GM19351 (cell line): ENCODE measurements around the gene RECQL5.

Source experiments
- ATAC-seq: cut with Tn5 transposase; IDR thresholded peaks from one replicate; pipeline ENCODE4 v1.9.1; 2021; ENCODE audit warnings: mild to moderate bottlenecking, moderate library complexity; ENCODE audit not compliant: unreplicated experiment

The RECQL5 gene

GRCh38 chr17:75688209-75688825, 21.4 kb upstream of the RECQL5 start:
- no peak for ATAC-seq

DNA sequence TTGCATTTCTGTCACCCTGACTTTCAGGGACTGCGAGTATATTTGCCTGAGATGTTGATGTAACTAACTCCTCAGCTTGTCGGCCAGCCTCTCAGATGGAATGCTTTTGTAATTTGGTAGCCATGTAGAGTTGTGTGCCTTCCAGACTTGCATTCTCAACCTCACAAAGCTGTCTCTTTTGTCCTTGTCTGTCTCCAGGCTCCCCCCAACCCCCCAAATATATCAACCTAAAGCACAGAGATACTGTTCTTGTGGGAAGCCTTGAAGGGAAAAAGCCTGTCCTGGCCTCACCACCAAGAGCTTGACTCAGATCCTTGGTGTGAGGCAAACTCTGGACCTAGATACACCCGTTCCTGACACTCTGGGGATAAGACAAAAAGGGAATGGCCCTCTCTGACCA, 18.5 kb upstream of the RECQL5 start:
- no peak for ATAC-seq

DNA sequence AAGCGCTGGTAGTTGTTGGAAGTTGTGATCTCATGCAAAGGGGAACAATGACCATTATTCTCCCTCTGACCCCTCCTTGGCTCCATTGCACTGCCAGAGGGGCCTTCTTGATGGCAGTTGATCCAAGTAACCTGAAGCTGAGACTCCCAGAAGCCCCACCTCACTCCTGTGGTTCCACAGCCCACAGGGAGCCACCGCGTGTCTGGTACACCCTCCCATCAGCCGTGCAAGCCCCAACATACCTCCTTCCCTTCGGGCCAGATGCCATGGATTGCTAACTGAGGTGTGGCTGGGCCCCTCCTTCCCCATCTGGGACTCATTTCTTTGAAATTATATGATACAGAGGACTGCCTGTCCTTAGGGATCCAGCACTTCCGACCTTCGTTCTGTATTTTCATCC, 18.0 kb upstream of the RECQL5 start:
- no peak for ATAC-seq

DNA sequence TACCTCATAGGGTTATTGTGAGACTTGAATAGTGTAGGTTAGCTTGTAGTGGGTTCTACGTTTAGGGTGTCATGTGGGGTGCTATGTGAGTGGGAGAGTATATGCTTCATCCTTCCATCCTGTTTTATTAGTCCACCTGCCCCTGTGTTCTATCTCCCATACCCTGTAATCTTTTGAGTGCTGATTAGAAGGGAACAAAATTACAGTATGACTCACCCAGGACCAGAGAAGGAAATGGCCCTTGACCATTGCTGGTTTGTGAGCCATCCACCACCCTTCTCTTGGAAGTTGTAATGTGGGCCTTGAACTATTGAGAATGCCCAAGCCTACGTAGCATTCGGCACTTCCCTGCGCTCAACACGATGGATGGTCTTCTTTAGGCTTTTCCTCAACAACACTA, 17.3 kb upstream of the RECQL5 start:
- ATAC-seq = no peak

- ATAC-seq = no peak
These were observed 16.6 kb upstream of the RECQL5 start for GRCh38 chr17:75683583-75683982.

DNA sequence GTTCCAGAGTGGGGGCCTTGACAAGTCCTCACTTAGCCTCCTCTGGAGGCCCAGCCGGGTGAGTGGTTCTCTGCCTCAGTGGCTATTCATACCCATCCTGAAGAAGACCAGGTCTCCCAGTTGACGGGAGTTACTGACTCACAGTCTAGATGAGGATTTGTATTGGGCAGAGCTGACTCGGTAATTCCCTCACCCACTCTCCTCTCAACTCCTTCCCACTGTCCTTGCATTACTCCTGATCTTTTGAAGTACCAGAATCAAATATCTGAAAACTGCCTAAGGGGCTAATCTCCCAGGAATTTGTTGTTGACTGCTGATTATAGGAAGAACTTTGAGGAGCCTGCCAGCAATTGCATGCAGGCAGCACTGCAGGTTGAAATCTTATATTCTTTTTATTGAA, 14.3 kb upstream of the RECQL5 start:
- no peak for ATAC-seq

- no peak for ATAC-seq
These were observed 13.5 kb upstream of the RECQL5 start for GRCh38 chr17:75680431-75680830.

GRCh38 chr17:75679706-75680211, 12.8 kb upstream of the RECQL5 start:
- no peak for ATAC-seq

GRCh38 chr17:75676461-75676860, 9.5 kb upstream of the RECQL5 start:
- ATAC-seq = no peak

DNA sequence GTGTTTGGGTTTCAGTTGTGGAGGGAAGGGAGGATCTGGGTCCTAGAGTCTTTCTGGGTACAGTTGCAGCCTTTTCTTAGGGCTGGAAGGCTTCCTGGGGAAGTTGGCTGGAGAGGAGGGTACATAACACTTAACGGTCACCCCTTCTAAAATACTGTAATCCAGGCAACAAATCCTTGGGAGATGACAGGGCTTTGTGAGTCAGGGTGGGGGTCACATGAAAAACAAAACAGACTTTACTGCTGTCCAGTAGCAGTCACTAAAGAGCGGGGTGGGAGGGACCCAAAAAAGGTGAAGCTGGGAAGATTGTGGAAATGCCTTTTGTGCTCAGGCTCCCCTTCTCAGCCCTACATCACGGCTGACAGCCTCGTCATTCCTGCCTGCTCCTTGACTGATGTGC, 6.5 kb upstream of the RECQL5 start:
- ATAC-seq = no peak

DNA sequence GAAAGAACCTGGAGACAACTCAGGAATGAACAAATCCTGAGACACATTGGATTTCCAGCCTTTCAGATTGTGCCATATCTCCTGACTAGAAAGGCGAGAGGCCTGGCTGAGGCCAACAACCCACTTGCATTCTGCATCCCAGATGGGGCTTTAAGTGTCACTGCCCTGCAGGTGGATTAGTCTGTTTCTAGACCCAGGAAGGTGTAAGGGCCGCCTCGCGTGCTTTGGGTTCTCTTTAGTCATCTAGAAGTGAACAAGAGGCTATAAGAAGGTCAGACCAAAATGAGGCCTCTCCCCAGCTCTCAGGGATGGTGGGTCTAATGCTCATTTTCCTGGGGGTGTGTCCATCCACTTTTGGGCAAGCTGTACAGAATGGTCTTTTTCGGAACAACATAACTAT, 5.1 kb upstream of the RECQL5 start:
- ATAC-seq = no peak

DNA sequence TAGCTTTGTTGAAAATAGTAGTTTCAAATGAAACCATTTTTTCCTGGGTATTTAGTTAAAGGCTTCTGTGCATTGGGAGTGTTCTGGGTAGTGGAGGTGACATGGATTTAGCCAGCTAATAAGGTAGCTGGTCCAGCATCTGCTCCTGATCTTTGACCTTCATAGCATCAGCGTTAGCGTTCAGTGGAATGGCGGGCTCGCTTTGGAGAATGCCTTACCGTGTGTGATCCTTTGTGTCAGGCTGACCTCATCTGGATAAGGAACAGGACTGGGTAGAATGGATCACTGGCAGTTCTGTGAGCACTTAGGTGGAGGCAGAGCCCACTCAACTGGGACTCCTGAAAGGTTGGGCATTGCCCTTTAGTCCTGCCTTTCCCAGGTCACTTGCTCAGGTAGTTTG, 3.9 kb upstream of the RECQL5 start:
- no peak for ATAC-seq

GRCh38 chr17:75668489-75668888, 1.5 kb upstream of the RECQL5 start:
- no peak for ATAC-seq

DNA sequence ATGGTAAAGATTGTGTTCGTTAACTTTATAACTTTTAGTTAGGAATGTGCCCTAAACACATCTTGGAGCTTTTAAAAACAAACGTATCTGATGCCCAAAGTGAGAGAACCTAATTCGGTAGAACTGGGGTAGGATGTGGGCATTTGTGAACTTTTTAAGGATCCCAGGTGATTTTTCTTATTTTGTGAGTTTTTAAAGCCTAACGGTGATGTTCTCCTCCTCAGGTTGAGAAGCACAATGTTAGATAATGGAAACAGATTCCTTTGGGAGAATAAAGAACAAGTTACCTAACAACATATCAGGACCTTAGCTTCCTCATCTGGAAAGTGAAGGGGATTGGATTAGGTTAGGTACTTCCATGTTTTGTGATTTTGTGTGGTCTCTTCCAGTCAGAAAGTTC, 871 bp upstream of the RECQL5 start:
- ATAC-seq = no peak

DNA sequence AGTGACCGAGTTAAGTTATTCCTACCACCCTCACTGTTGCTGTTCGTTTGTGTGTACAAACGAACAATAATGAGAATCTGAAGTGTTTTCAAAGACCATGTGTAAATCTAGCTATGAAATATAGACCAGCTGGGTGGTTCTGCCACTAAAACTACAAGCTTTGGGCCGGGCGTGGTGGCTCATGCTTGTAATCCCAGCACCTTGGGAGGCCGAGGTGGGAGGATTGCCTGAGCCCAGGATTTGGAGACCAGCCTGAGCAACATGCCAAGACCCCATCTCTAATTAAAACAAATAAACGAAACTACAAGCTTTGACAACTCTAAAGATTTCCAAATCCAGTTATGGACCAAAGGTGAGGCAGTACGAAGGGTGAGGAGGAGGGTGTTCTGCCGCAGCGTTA, 973 bp downstream of the RECQL5 start:
- ATAC-seq = no peak

DNA sequence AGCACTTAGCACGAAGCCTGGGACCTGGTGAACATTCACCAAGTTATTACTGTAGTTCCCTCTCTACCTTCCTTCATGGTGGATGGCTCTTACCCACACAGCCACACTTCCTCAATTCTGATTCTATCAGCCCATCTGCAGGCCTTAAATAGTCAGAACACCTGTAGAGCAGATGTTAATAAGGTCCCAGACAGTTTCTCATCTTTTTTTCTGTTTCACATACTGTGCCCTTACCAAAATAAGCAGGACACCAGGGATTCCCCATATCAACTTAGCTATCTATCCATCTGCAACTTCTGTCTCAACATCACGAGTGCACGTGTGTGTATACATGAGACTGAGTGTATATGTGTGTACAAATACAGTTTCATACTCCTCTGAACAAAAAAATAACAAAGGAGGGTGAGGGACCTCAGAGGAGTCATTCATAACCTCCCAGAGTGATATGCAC, 2.8 kb downstream of the RECQL5 start:
- peak; percentile 76 for ATAC-seq

DNA sequence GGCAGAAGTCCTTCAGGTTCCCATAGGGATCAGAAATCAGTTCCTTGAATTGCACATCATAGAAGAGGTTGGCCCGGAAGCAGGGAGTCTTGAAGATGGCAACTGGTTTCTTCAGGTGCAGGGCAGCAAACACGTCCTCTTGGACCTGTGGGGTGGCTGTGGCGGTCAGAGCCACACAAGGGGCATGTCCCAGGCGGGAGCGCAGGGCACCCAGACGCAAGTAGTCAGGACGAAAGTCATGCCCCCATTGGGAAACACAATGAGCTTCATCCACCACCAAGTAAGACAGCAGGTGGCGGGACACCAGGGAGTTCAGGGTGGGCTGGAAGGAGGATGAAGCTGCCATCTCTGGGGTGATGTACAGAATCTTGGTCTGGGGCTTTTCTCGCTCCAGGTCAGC, 4.4 kb downstream of the RECQL5 start:
- no peak for ATAC-seq

DNA sequence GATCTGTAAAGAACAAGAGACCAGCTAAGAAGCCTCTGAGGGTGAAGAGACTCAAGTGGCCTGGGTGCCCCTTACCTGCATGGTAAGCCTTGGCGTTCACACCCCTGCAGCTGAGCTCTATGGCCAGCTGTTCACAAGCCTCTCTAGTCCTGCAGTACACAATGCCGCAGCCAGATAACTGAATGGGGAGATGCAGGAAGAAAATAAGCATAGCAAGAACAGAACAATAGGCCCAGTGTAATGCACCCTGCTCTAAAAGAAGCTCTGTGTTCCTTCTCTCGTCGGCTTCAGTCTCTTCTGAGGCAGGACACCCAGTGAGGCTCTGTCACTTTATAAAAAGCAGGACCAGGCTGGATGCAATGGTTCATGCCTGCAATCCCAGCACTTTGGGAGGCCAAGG, 5.4 kb downstream of the RECQL5 start:
- no peak for ATAC-seq

DNA sequence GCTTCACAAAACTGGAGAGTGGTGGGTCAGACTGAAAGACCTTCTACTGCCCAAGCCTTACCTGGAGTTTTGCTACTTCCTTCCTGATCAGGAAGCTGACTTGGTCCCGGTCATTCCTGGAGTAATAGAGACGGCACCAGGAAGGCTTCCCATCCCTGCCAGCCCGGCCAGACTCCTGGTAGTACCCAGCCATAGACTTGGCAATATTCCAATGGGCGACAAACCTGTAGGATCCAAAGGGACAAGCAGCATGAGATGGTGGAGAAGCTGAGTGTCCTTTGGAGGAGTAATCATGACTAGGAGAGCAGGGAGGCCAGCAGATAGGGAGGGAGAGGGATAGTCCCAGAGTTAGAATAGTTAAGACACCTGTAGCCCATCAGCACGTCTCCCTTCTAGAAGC, 8.7 kb downstream of the RECQL5 start:
- no peak for ATAC-seq

DNA sequence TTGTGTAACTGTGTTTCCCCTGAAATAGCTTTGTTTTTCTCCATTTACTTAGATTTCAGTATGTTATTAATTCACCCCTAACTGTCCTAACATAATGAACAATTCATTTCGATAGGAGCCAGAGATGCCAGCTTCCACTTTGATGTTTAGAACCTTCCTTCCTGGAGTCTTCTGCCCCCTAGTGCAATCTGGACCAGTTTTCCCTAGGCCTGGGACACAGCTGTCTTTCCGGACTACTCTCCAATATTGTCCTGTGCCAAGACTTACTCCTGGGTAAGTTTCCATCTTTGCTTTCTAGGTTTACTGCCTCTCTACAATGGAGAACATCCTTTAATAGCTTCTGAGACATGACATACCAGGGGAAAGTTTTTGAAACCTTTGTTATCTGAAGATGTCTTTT, 12.8 kb downstream of the RECQL5 start:
- no peak for ATAC-seq

GRCh38 chr17:75652934-75653549, 13.9 kb downstream of the RECQL5 start:
- ATAC-seq = no peak

GRCh38 chr17:75652341-75652740, 14.6 kb downstream of the RECQL5 start:
- ATAC-seq = no peak

GRCh38 chr17:75650874-75651273, 16.1 kb downstream of the RECQL5 start:
- ATAC-seq = no peak
